Fibroblast of mammary gland (primary cell): ENCODE data around the gene MED13L.

ENCODE experiments used
- DNase-seq: peaks from one replicate; pipeline ENCODE4 v3.0.0-alpha.2; 2010; ENCODE audit warnings: low read depth
- H3K4me3 ChIP-seq: 2 replicates; pipeline ENCODE4 v1.5.1; 2011; ENCODE audit warnings: low read depth, mild to moderate bottlenecking, low read length, moderate library complexity; ENCODE audit not compliant: control insufficient read depth
- TF ChIP-seq, protein P1 (sequence below): conservative IDR thresholded peaks from 2 replicates; pipeline ENCODE4 v1.5.1; 2011; ENCODE audit warnings: low read depth, low read length, inconsistent platforms; ENCODE audit not compliant: control insufficient read depth, insufficient read depth

MED13L gene

GRCh38 chr12:116313194-116313927, 35.9 kb upstream of the MED13L start:
- peak; percentile 50 for DNase-seq
- TF ChIP-seq, protein P1, sequence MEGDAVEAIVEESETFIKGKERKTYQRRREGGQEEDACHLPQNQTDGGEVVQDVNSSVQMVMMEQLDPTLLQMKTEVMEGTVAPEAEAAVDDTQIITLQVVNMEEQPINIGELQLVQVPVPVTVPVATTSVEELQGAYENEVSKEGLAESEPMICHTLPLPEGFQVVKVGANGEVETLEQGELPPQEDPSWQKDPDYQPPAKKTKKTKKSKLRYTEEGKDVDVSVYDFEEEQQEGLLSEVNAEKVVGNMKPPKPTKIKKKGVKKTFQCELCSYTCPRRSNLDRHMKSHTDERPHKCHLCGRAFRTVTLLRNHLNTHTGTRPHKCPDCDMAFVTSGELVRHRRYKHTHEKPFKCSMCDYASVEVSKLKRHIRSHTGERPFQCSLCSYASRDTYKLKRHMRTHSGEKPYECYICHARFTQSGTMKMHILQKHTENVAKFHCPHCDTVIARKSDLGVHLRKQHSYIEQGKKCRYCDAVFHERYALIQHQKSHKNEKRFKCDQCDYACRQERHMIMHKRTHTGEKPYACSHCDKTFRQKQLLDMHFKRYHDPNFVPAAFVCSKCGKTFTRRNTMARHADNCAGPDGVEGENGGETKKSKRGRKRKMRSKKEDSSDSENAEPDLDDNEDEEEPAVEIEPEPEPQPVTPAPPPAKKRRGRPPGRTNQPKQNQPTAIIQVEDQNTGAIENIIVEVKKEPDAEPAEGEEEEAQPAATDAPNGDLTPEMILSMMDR = no peak
- peak overlapping the region; percentile 15 for H3K4me3 ChIP-seq

DNA sequence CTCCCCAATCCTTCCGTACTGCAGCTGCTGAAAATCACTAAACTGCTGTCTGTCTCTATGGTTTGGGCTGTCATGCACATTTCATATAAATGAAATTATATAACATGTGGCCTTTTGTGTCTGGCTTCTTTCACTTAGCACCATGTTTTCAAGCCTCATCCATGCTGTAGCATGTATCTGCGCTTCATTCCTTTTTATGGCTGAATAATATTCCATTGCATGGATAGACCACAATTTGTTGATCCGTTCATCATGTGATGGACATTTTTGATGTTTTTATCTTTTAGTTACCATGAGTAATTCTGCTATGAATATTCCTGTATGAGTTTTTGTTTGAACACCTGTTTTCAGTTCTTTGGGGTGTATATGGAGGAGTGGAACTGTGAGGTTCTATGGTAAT, 32.6 kb upstream of the MED13L start:
- DNase-seq = no peak
- no peak overlapping the region for H3K4me3 ChIP-seq
- TF ChIP-seq, protein P1 = no peak

- H3K4me3 ChIP-seq = no peak overlapping the region
- TF ChIP-seq, protein P1 = no peak
- DNase-seq = no peak
Measured at GRCh38 chr12:116309343-116309742, 31.9 kb upstream of the MED13L start.

- H3K4me3 ChIP-seq = no peak overlapping the region
- DNase-seq = no peak
- TF ChIP-seq, protein P1 = no peak
Measured at GRCh38 chr12:116308647-116309046, 31.2 kb upstream of the MED13L start.

GRCh38 chr12:116306968-116307367, 29.5 kb upstream of the MED13L start:
- no peak overlapping the region for H3K4me3 ChIP-seq
- no peak for DNase-seq
- TF ChIP-seq, protein P1 = no peak

GRCh38 chr12:116306506-116306905, 29.0 kb upstream of the MED13L start:
- no peak for DNase-seq
- H3K4me3 ChIP-seq = no peak overlapping the region
- TF ChIP-seq, protein P1 = no peak
